PFSK-1 (cell line): ENCODE results near the gene LRCH1.

Experiments
- POLR2AphosphoS5 ChIP-seq: IDR thresholded peaks from 2 replicates; pipeline ENCODE4 v1.6.1; 2012; ENCODE audit warnings: low read depth, mild to moderate bottlenecking, control low read depth, low read length, moderate library complexity
- SIN3A ChIP-seq: IDR thresholded peaks from 2 replicates; pipeline ENCODE4 v1.6.1; 2012; ENCODE audit warnings: mild to moderate bottlenecking, low read length, moderate library complexity, borderline replicate concordance; ENCODE audit not compliant: insufficient read depth
- TAF1 ChIP-seq: IDR thresholded peaks from 2 replicates; pipeline ENCODE4 v1.6.1; 2012; ENCODE audit warnings: low read length, control low read depth, borderline replicate concordance; ENCODE audit not compliant: insufficient read depth
- TF ChIP-seq, protein P1 (sequence below), 2 experiments: IDR thresholded peaks; 2 replicates each; pipeline versions ENCODE4 v1.6.1 to v1.8.0; 2011 to 2012; ENCODE audit warnings: low read depth in 2 of 2, low read length in 2 of 2, control low read depth in 1 of 2, inconsistent platforms in 1 of 2, mild to moderate bottlenecking in 1 of 2, moderate library complexity in 1 of 2; ENCODE audit not compliant: insufficient read depth in 1 of 2

DNA sequence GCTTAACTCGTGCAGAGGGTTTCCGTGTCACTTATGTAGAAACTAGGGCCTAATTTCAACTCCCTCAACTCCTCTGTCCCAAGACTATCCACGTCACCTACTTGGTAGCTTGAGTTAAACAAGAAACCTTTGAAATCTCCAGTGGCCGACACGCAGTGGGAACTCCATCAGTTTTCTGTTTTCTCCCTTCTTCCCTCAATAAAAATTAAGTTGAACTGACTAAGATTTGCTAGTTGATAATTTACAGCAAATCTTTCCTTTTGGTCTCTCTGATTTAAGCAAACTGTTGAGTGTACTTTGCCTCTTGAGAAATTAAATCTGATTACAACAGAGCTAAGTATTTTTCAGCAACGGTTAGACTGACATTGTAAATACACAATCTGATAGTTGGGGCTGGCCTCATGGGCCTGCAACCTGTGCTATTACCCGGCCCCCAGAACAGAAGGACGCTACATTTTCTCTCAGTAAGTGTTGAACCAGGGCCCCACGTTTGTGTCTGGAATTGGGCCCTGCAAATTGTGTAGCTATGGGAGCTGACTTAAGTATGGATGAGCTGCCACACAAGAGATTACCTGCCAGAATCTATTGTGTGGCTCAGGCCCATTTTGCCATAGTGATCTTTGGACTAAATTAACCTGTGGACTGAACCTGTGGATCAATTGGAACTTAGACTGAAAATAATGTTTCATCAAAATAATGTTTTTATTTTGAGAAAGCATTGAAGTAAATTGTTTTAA is 244.7 kb downstream of the LRCH1 start:
- TF ChIP-seq, protein P1, sequence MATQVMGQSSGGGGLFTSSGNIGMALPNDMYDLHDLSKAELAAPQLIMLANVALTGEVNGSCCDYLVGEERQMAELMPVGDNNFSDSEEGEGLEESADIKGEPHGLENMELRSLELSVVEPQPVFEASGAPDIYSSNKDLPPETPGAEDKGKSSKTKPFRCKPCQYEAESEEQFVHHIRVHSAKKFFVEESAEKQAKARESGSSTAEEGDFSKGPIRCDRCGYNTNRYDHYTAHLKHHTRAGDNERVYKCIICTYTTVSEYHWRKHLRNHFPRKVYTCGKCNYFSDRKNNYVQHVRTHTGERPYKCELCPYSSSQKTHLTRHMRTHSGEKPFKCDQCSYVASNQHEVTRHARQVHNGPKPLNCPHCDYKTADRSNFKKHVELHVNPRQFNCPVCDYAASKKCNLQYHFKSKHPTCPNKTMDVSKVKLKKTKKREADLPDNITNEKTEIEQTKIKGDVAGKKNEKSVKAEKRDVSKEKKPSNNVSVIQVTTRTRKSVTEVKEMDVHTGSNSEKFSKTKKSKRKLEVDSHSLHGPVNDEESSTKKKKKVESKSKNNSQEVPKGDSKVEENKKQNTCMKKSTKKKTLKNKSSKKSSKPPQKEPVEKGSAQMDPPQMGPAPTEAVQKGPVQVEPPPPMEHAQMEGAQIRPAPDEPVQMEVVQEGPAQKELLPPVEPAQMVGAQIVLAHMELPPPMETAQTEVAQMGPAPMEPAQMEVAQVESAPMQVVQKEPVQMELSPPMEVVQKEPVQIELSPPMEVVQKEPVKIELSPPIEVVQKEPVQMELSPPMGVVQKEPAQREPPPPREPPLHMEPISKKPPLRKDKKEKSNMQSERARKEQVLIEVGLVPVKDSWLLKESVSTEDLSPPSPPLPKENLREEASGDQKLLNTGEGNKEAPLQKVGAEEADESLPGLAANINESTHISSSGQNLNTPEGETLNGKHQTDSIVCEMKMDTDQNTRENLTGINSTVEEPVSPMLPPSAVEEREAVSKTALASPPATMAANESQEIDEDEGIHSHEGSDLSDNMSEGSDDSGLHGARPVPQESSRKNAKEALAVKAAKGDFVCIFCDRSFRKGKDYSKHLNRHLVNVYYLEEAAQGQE (IDR thresholded peaks at IDR 0.05; ENCODE audit: insufficient read depth in 1 of 2, low read depth in 2 of 2, low read length in 2 of 2) = no peak
- TF ChIP-seq POLR2AphosphoS5 (no peak), TAF1 (no peak), SIN3A (no peak)
